GM19043 (cell line): ENCODE measurements around the gene GOLPH3L.
"Not testable (repeated sequence)": the region's sequence is repeated elsewhere in the genome, so short reads cannot be mapped to it uniquely, and the experiment has no call there.

Source experiments
- ATAC-seq: cut with Tn5 transposase; IDR thresholded peaks from one replicate; pipeline ENCODE4 v1.9.1; 2021; ENCODE audit warnings: low read depth; ENCODE audit not compliant: unreplicated experiment

Gene GOLPH3L

DNA sequence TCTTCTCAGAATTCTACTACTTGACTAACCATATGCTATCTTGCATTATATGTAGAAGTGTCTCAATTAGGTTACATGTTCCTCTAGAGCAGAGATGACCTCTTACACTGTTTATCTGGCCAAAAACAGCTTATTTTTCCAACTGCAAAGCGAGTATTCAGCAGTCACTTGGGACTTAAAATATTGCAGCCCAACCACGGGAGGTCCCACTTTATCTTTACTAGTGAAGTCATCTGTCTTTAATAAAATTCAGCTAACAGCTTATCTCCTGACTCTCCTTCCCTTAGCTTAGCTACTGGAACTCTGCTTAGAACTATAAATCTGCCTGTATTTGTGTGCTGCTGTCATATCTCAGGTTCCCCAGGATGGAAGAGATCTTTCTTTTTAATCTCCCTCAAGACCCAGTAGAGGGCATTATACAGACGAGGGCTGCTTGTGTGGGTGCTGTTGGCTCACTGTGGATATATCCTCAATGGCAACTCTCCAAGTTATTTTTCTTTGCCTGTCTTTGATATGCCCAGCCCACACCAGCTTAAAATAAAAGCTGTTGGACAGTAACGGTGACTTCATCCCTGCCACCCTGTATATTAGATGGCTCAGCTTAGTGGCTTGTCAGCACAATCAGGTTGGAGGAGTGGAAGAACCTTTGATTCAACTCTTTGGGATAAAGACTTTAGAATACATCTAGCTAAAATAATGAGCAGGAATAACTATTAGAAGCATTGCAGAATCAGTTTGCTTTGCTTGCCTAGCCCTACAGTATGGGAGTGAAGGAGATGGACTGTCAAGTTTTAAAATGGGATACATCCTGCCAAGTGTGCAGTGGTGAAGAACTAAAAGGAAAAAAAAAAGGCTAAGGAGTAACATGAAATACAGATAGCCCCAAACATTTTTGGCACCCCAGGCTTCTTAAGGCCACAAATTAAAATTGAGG is 77.1 kb downstream of the GOLPH3L start:
- ATAC-seq: no peak

DNA sequence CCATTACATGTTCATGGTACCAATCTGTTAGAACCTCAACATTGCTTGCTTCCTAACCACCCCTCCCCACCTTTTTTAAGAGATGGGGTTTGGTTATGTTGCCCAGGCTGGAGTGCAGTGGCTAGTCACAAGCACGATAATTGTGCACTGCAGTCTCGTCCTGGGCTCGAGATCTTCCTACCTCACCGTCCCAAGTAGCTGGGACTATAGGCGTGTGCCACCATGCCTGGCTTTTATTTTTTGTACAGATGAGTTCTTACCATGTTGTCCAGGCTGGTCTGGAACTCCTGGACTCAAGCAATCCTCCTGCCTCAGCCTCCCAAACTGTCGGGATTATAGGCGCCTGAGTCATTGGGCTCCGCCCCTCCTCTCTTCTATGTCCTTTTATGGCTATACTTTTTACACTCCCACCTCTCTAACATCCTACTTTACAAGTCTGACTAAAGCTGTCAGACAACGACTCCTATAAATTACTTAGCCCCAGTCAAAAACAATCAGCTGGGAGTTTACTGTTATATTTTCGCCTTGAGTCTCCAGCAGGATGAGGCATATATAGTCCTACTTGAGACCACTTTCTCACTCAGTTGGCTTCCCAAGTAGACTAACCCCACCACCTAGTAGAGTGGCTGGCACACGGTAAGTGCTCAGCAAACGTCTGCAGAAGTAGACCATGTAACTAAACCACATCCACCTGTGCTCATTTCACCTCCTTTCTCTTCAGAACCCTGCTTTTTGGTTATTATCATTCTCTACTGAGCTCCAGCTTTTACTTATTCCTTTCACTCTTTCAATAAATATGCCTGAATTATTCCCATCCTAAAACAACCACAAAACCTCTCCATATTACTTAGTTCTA is 81.4 kb downstream of the GOLPH3L start:
- ATAC-seq: no peak

DNA sequence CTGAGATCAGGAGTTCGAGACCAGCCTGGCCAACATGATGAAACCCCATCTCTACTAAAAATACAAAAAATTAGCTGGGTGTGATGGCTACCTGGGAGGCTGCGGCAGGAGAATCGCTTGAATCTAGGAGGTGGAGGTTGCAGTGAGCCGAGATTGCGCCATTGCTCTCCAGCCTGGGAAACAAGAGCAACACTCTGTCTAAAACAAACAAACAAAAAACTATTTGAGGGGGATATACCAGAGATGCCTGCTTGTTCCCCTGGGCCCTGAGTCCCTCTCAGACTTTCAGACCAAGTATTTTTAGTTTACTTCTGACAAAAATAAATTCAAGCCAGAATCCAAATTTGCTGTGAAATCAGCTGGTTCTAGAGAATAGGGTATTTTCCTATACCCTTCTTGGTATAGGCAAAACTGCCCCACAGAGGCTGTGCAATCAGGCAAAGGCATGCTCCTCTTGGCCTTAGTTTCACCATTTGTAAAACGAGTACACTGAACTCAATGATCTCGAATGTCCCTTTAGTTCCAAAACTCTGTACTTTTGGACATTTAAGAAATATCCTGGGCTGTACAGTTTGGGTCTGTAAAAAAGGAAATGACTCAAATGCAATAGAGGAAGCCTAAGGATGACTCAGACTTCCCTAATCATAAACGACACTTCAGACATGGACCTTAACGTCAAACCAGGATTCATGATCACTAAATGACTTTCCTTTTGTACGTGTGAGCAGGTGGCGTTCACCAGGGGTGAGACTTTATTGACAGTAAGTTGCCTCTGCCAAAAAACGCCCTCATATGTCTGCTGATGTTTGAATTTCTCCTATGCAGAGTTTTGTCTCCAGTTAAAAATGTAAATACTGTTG is 83.7 kb downstream of the GOLPH3L start:
- ATAC-seq: peak; percentile 42

DNA sequence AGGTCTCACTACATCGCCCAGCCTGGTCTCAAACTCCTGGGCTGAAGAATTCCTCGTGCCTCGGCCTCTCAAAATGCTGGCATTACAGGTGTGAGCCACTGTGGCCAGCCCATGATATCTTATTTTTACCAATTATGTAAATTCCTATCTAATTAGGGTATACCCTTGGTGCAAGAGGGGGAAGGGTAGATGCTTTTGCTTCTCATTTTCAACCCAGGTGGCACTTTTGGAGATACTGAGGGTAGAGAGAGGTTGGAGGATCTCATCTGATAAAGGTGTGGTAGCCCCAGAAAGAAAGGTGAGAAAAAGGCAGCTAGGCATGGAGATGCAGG is 85.0 kb downstream of the GOLPH3L start:
- no peak for ATAC-seq

DNA sequence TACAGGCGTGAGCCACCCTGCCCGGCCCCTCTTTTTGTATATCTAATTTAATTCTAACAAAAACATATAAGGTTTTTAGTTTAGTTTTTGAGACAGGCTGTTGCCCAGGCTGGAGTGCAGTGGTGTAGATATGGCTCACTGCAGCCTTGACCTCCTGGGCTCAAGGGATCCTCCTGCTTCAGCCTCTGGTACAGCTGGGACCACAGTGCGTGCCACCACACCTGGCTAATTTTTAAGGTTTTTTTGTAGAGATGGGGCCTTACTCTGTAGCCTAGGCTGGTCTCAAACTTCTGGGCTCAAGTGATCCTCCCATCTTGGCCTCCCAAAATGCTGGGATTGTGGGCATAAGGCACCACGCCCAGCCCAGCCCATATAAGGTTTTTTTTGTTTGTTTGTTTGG is 86.4 kb downstream of the GOLPH3L start:
- no peak for ATAC-seq

DNA sequence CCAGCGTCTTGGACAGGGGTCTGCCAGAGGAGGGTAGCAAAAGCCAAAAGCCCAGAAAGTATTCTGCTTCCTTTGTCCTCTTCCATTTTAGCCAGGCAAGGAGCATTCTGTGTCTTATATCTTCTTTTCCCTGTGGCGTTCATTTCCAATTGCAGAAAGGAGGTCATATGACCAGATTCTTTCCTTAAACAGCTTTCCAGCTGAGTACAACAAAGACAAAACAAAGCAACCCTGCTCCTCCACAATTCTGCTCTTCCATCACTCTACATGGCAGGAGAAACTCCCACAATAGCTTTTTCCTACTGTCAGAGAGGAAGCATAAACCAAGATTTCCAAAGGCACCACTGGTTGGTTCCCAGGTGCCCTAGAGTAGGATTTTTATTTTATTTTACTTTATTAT is 87.2 kb downstream of the GOLPH3L start:
- ATAC-seq: no peak

DNA sequence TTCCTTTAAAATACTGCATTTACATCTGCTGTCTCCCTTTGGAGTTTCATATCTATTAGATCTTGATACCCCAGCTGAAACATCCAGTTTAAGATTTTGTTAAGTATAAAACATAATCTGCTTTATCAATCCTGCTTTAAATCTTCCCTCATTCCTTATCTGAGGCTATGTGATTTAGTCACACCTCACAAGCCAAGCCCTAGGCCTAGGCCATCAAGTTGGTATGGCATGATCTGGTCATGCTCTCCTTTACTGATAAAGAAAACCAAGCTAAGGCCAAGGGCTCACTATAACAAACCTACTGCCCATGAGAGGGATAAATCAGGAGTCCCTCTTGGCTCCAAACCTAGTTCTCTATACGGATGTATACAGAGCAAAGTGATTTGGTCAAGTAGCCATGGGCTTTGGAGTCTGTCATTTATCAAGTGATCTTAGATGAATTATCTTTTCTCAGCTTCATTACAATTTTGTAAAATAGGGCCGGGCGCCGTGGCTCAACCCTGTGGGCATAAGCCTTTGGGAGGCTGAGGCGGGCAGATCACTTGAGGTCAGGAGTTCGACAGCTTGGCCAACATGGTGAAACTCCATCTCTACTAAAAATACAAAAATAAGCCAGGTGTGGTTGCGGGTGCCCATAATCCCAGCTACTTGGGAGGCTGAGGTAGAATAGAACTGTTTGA is 90.4 kb downstream of the GOLPH3L start:
- no peak for ATAC-seq

DNA sequence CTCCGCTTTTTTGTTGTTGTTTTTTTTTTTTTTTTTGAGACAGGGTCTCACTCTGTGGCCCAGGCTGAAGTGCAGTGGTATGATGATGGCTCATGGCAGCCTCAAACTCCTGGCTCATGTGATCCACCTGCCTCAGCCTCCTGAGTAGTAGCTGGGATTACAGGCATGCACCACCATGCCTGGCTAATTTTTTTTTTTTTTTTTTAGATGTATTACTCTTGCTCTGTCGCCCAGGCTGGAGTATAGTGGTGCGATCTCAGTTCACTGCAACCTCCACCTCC is 91.6 kb downstream of the GOLPH3L start:
- ATAC-seq: not testable (repeated sequence)

DNA sequence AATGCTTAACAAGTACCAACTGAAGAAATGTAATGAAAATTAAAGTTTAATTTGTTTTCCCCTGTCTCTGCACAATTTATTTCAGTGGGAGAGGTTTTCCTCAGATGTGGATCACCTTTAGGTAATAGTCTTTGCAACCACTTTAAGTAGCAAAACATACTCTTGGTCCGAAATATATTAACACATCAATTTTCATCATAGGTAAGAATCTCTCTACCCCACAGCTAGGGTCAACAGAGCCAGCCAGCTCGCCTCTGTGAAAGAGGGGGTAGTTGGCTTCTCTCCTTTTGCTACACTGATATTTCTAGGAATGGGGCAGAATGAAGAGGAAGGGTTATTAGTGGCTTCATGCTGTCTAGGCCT is 92.7 kb downstream of the GOLPH3L start:
- no peak for ATAC-seq

DNA sequence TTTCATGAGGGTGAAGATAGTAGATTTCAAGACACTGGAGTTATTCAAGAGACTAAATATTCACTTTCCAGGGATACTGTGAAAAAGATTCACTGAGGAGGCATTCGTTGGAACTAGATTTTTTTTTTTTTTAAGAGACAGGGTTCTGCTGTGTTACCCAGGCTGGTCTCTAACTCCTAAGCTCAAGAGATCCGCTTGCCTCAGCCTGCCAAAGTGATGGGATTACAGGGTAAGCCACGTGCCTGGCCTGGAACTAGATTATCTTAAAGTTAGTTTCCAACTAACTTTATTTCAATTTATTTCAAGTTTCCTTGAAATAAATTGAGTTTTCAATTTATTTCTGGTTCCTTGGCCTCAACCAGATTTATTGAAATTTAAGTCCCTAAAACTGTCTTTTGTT is 93.2 kb downstream of the GOLPH3L start:
- no peak for ATAC-seq

DNA sequence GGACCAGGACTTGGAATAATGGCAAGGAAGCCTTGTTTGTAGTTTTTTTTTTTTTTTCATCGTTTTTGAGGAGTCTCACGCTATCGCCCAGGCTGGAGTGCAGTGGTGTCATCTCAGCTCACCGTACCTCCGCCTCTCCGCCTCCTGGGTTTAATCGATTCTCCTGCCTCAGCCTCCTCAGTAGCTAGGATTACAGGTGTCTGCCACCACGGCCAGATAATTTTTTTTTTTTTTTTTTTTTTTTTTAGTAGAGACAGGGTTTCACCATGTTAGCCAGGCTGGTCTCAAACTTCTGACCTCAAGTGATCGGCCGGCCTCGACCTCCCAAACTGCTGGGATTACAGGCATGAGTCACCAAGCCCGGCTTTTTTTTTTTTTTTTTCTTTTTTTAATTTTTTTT is 94.6 kb downstream of the GOLPH3L start:
- ATAC-seq: not testable (repeated sequence)

DNA sequence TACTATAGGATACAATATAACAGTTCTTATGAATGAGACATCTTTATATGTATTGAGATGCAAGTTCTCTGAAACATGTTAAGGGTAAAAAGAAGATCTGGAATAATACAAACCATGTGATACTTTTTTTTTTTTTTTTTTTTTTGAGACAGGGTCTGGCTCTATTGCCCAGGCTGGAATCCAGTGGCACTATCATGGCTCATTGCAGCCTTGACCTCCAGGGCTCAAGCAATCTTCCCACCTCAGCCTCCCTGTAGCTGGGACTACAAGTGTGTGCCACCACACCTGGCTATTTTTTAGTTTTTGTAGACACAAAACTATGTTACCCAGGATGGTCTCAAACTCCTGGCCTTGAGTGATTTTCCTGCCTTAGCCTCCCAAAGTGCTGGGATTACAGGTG is 95.4 kb downstream of the GOLPH3L start:
- ATAC-seq: no peak

DNA sequence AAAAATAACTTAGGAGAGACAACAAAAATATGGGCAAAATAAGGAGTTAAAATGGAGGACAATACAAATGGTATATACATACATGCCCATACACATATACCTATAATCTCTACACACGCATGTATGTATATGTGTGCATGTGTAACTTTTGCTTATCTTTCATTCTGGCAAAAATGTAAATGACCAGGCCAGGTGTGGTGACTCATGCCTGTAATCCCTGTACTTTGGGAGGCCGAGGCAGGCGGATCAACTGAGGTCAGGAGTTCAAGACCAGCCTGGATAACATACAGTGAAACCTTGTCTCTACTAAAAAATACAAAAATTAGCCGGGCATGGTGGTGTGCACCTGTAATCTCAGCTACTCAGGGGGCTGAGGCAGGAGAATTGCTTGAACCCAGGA is 98.6 kb downstream of the GOLPH3L start:
- ATAC-seq: not testable (repeated sequence)

DNA sequence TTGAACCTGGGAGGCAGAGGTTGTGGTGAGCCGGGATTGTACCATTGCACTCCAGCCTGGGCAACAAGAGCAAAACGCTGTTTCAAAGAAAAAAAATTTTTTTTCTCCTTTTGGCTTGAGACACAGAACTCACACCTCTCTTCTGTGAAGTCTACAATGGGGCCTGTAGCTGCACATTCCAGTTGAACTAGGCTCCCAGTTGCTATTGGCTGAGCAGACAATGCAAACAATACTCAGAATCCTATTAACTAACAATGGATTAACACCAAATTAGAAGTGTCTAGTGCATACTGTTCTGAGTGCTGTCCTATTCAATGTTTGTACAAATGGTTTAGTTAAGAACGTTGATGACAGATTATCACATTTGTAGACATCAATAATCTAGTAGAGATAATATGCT is 100.0 kb downstream of the GOLPH3L start:
- ATAC-seq: no peak
